HCT116 (cell line): Measurements from ENCODE around the gene NRCAM. TPM values are rescaled to one million over a fixed set of nuclear protein-coding genes. Genes with fewer than 3 reads are reported as not detected.
A peak's percentile ranks its signal among the peaks of the same experiment; 100 is the strongest.

Experiments used
- ATAC-seq: fragments of 200-7000 bp; cut with Tn5 transposase; 2 replicates; pipeline ENCODE4 v1.9.1; 2020; ENCODE audit warnings: mild to moderate bottlenecking, moderate library complexity
- BruUV-seq: library from RNA; stranded (reverse); fragments of 400-500 nt; replicated peaks from 2 replicates; lab custom pipeline; 2021; lab: Mats Ljungman, UMichigan
- CTCF ChIA-PET: fragments of 300-600 bp; sonication (Branson Sonifier 250); formaldehyde crosslinking; loops from one replicate; lab custom pipeline; 2021; ENCODE audit warnings: antibody characterized with exemption; lab: Charles Lee
- POLR2A ChIA-PET: fragments of 300-600, 350-600 bp; sonication (Branson Sonifier 250); formaldehyde crosslinking; loops from one replicate; lab custom pipeline; 2021; ENCODE audit warnings: antibody characterized with exemption; lab: Charles Lee
- RAD21 ChIA-PET, 2 experiments: fragments of 300-600 bp; sonication (Branson Sonifier 250); formaldehyde crosslinking; loops; one replicate each; lab custom pipeline; 2023; ENCODE audit warnings: low total read pairs in 2 of 2; ENCODE audit not compliant: uncharacterized antibody in 2 of 2, unreplicated experiment in 2 of 2, low non-redundant PET in 1 of 2; lab: Charles Lee
- DNase-seq: peaks from one replicate; pipeline ENCODE4 v3.0.0-alpha.2; 2010; ENCODE audit warnings: low read depth, low spot score
- H2AFZ ChIP-seq: fragments of 200-600 bp; shearing (Covaris generic), sonication (generic); 2 replicates; pipeline ENCODE4 v1.6.1; 2017; ENCODE audit warnings: low read depth, mixed run types, mixed read lengths, antibody characterized with exemption, low read length; ENCODE audit not compliant: poor library complexity, severe bottlenecking
- H3K27ac ChIP-seq: 2 replicates; pipeline ENCODE4 v1.5.1; 2012; ENCODE audit warnings: low read depth, low read length
- H3K27me3 ChIP-seq: fragments of 200-600 bp; sonication (generic); 2 replicates; pipeline ENCODE4 v1.6.1; 2016; ENCODE audit warnings: mixed run types, low read length, mixed read lengths; ENCODE audit not compliant: insufficient read depth
- H3K36me3 ChIP-seq, 2 experiments: fragments of 200-500 bp in 1 of 2; fragments of 200-600 bp in 1 of 2; sonication (Bioruptor generic) in 1 of 2; sonication (generic) in 1 of 2; 2 replicates each; pipeline versions ENCODE4 v1.5.1 to v1.6.1; 2014 to 2016; ENCODE audit warnings: low read length in 2 of 2, inconsistent platforms in 1 of 2, mixed read lengths in 1 of 2, mixed run types in 1 of 2; ENCODE audit not compliant: insufficient read depth in 2 of 2, control insufficient read depth in 1 of 2
- H3K4me1 ChIP-seq, 2 experiments: fragments of 200-600 bp in 1 of 2; sonication (generic) in 1 of 2; 2 replicates each; pipeline versions ENCODE4 v1.5.1 to v1.6.1; 2012 to 2017; ENCODE audit warnings: low read length in 2 of 2, inconsistent platforms in 1 of 2, mild to moderate bottlenecking in 1 of 2, mixed read lengths in 1 of 2, mixed run types in 1 of 2, moderate library complexity in 1 of 2; ENCODE audit not compliant: insufficient read depth in 2 of 2, control insufficient read depth in 1 of 2
- H3K4me2 ChIP-seq: fragments of 200-600 bp; sonication (generic); 2 replicates; pipeline ENCODE4 v1.6.1; 2017; ENCODE audit warnings: mixed run types, low read length, mixed read lengths
- H3K4me3 ChIP-seq, 2 experiments: fragments of 200-600 bp in 1 of 2; sonication (generic) in 1 of 2; replicated peaks in 1 of 2; 2 replicates each; pipeline ENCODE4 v1.5.1; 2011 to 2016; ENCODE audit warnings: low read length in 2 of 2, control low read depth in 1 of 2, low read depth in 1 of 2, mild to moderate bottlenecking in 1 of 2, mixed read lengths in 1 of 2, mixed run types in 1 of 2
- H3K79me2 ChIP-seq: fragments of 200-600 bp; sonication (generic); 2 replicates; pipeline ENCODE4 v1.6.1; 2017; ENCODE audit warnings: mild to moderate bottlenecking, mixed run types, low read length, moderate library complexity, mixed read lengths; ENCODE audit not compliant: insufficient read depth
- H3K9ac ChIP-seq: fragments of 200-600 bp; sonication (generic); 2 replicates; pipeline ENCODE4 v1.6.1; 2016; ENCODE audit warnings: low read length, mixed read lengths
- H3K9me2 ChIP-seq: fragments of 200-600 bp; sonication (generic), shearing (Covaris generic); 2 replicates; pipeline ENCODE4 v1.6.1; 2017; ENCODE audit warnings: mixed run types, mild to moderate bottlenecking, moderate library complexity; ENCODE audit not compliant: insufficient read depth
- H3K9me3 ChIP-seq, 2 experiments: fragments of 200-500 bp in 1 of 2; fragments of 200-600 bp in 1 of 2; sonication (Bioruptor generic) in 1 of 2; sonication (generic) in 1 of 2; 2 replicates each; pipeline ENCODE4 v1.6.1; 2014 to 2017; ENCODE audit warnings: low read length in 2 of 2, mixed read lengths in 2 of 2, inconsistent platforms in 1 of 2, low read depth in 1 of 2, mild to moderate bottlenecking in 1 of 2, mixed run types in 1 of 2, moderate library complexity in 1 of 2; ENCODE audit not compliant: control insufficient read depth in 1 of 2, insufficient read depth in 1 of 2
- H4K20me1 ChIP-seq: fragments of 200-600 bp; sonication (generic), shearing (Covaris generic); 2 replicates; pipeline ENCODE4 v1.6.1; 2017; ENCODE audit warnings: mixed run types, mild to moderate bottlenecking, moderate library complexity; ENCODE audit not compliant: insufficient read depth
- EGR1 ChIP-seq: IDR thresholded peaks from 2 replicates; pipeline ENCODE4 v1.6.1; 2012; ENCODE audit warnings: low read depth
- JUND ChIP-seq: IDR thresholded peaks from 2 replicates; pipeline ENCODE4 v1.6.1; 2012
- TCF7L2 ChIP-seq: IDR thresholded peaks from 2 replicates; pipeline ENCODE4 v1.7.0; 2011; ENCODE audit warnings: borderline replicate concordance, inconsistent platforms; ENCODE audit not compliant: insufficient read depth, insufficient read length; ENCODE audit errors: extremely low read depth
- ZFX ChIP-seq: fragments of 450-650 bp; IDR thresholded peaks from 2 replicates; pipeline ENCODE4 v1.6.1; 2017
- ZNF274 ChIP-seq: fragments of 200-500 bp; sonication (Bioruptor generic); IDR thresholded peaks from 2 replicates; pipeline ENCODE4 v1.6.1; 2014; ENCODE audit warnings: mild to moderate bottlenecking, low read depth, low read length, inconsistent platforms
- intact Hi-C: fragments of 100-400 bp; cut with micrococcal nuclease; formaldehyde crosslinking; loops from 2 replicates; pipeline ENCODE4 v1.10.0; 2022
- total RNA-seq: library from RNA; stranded (reverse); gene quantifications from one replicate; pipeline ENCODE4 v1.2.1, GENCODE V29; 2021; ENCODE audit not compliant: unreplicated experiment
- TF ChIP-seq, protein P1 (sequence below), 3 experiments: fragments of 200-600 bp in 1 of 3; sonication (generic) in 1 of 3; IDR thresholded peaks in 2 of 3; conservative IDR thresholded peaks in 1 of 3; 2 replicates each; pipeline ENCODE4 v1.5.1; 2012 to 2017; ENCODE audit warnings: low read depth in 2 of 3, low read length in 2 of 3, antibody characterized with exemption in 1 of 3, borderline replicate concordance in 1 of 3, control low read depth in 1 of 3, mild to moderate bottlenecking in 1 of 3, mixed read lengths in 1 of 3, mixed run types in 1 of 3, moderate library complexity in 1 of 3; ENCODE audit not compliant: insufficient read depth in 1 of 3
- TF ChIP-seq, protein P2 (sequence below): IDR thresholded peaks from 2 replicates; pipeline ENCODE4 v1.6.1; 2012

NRCAM gene
- total RNA-seq, 1 experiment from 2014 or later: 0.15 TPM

- peak; percentile 7 for DNase-seq
- BruUV-seq: no TSS peak
- Histone ChIP-seq H3K9ac (no peak overlapping the region), H3K9me2 (no peaks in the 10 kb centered on the region; the same call in 1 of the 2 replicates), H3K36me3 (no peaks in the 10 kb centered on the region), H3K4me3 (no peak overlapping the region), H3K9me3 (no peaks in the 10 kb centered on the region), H2AFZ (no peak overlapping the region), H3K4me1 (no peaks in the 10 kb centered on the region), H3K27me3 (no peaks in the 10 kb centered on the region), H3K4me2 (no peak overlapping the region), H4K20me1 (no peaks in the 10 kb centered on the region), H3K79me2 (no peaks in the 10 kb centered on the region), H3K27ac (no peak overlapping the region)
- ChIA-PET RAD21 (no interaction called here), CTCF (interaction anchor here (1.3 kb wide), 1 partner anchor 55 kb away, joined by 3 read pairs; no protein-coding TSS in a partner anchor), POLR2A (no interaction called here)
- no peak for TF ChIP-seq EGR1
- TF ChIP-seq JUND: peak; percentile 26; the same call in 1 of the 2 replicates
- no peak for TF ChIP-seq ZNF274
- intact Hi-C loops: no loop called here
- ATAC-seq: peak; percentile 57
These were observed 14.1 kb downstream of the NRCAM start for GRCh38 chr7:108442039-108442568.

- ChIA-PET RAD21 (no interaction called here), POLR2A (no interaction called here), CTCF (interaction anchor here (1.3 kb wide), 1 partner anchor 56 kb away, joined by 3 read pairs; no protein-coding TSS in a partner anchor)
- ATAC-seq (no peak), DNase-seq (no peak)
- no peak overlapping the region for H2AFZ ChIP-seq
- H3K9ac ChIP-seq: no peak overlapping the region
- H3K4me2 ChIP-seq: no peak overlapping the region
- H3K36me3 ChIP-seq: no peaks in the 10 kb centered on the region
- no peaks in the 10 kb centered on the region for H3K9me3 ChIP-seq
- no peaks in the 10 kb centered on the region for H3K4me1 ChIP-seq
- TF ChIP-seq, protein P1, sequence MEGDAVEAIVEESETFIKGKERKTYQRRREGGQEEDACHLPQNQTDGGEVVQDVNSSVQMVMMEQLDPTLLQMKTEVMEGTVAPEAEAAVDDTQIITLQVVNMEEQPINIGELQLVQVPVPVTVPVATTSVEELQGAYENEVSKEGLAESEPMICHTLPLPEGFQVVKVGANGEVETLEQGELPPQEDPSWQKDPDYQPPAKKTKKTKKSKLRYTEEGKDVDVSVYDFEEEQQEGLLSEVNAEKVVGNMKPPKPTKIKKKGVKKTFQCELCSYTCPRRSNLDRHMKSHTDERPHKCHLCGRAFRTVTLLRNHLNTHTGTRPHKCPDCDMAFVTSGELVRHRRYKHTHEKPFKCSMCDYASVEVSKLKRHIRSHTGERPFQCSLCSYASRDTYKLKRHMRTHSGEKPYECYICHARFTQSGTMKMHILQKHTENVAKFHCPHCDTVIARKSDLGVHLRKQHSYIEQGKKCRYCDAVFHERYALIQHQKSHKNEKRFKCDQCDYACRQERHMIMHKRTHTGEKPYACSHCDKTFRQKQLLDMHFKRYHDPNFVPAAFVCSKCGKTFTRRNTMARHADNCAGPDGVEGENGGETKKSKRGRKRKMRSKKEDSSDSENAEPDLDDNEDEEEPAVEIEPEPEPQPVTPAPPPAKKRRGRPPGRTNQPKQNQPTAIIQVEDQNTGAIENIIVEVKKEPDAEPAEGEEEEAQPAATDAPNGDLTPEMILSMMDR (IDR thresholded peaks at IDR 0.05 in 2 of 3, conservative IDR thresholded peaks at IDR 0.05 in 1 of 3; ENCODE audit: borderline replicate concordance in 1 of 3, insufficient read depth in 1 of 3, low read depth in 2 of 3, low read length in 2 of 3): no peak
- TF ChIP-seq, protein P2, sequence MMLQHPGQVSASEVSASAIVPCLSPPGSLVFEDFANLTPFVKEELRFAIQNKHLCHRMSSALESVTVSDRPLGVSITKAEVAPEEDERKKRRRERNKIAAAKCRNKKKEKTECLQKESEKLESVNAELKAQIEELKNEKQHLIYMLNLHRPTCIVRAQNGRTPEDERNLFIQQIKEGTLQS: no peak
- TF ChIP-seq TCF7L2 (no peak), JUND (no peak), ZFX (no peak)
- H4K20me1 ChIP-seq: no peaks in the 10 kb centered on the region
- intact Hi-C loops: no loop called here
- H3K27me3 ChIP-seq: no peaks in the 10 kb centered on the region
- H3K4me3 ChIP-seq: no peak overlapping the region
- BruUV-seq: no TSS peak
- H3K79me2 ChIP-seq: no peaks in the 10 kb centered on the region
- H3K27ac ChIP-seq: no peak overlapping the region
- no peaks in the 10 kb centered on the region; the same call in 1 of the 2 replicates for H3K9me2 ChIP-seq
These were observed 14.8 kb downstream of the NRCAM start for GRCh38 chr7:108441392-108441955.
